Lower lobe of right lung (tissue), 2 donors: ENCODE data around the gene BTBD16. TPM values are rescaled to one million over a fixed set of nuclear protein-coding genes. Genes with fewer than 3 reads are reported as not detected.
A peak's percentile ranks its signal among the peaks of the same experiment; 100 is the strongest.

ENCODE experiments used
- ATAC-seq, 2 donors: fragments of 200-7000 bp; cut with Tn5 transposase; one replicate each; pipeline ENCODE4 v1.9.1; 2020 to 2022; ENCODE audit warnings: mild to moderate bottlenecking in 2 of 2, moderate library complexity in 2 of 2
- DNase-seq: peaks from one replicate; pipeline ENCODE4 v3.0.0-alpha.2; 2020
- H3K27ac ChIP-seq: fragments of 200-600 bp; one replicate; pipeline ENCODE4 v1.8.0; 2022
- H3K27me3 ChIP-seq: fragments of 200-600 bp; one replicate; pipeline ENCODE4 v1.8.0; 2022; ENCODE audit warnings: low read depth
- H3K36me3 ChIP-seq: fragments of 200-600 bp; one replicate; pipeline ENCODE4 v1.8.0; 2022; ENCODE audit warnings: mild to moderate bottlenecking
- H3K4me1 ChIP-seq: fragments of 200-600 bp; one replicate; pipeline ENCODE4 v1.8.0; 2022
- H3K4me3 ChIP-seq: fragments of 200-600 bp; one replicate; pipeline ENCODE4 v1.8.0; 2022; ENCODE audit warnings: mild to moderate bottlenecking
- H3K9me3 ChIP-seq: fragments of 200-600 bp; one replicate; pipeline ENCODE4 v1.8.0; 2022
- CTCF ChIP-seq: fragments of 200-600 bp; IDR thresholded peaks from one replicate; pipeline ENCODE4 v1.8.0; 2022; ENCODE audit warnings: antibody characterized with exemption, mild to moderate bottlenecking
- intact Hi-C: fragments of 100-400 bp; cut with DNase I; formaldehyde crosslinking; loops from one replicate; pipeline ENCODE4 v1.11.0; 2022
- total RNA-seq: library from RNA; stranded (reverse); fragmentation: NEBNext Ultra II Directional; extraction: Animal tissue kit (Norgen Biotek cat#: 25700); gene quantifications from one replicate; pipeline ENCODE4 v1.2.1, GENCODE V29; 2021
- donor health status: DM: no; HTN: yes; CAD: no; lungs with severe emphysema.

BTBD16 gene
- total RNA-seq, 1 donor from 2014 or later: 0.62 TPM

- Histone ChIP-seq H3K27me3 (no peaks in the 10 kb centered on the region), H3K4me1 (peaks cover 5% of the 10 kb centered on the region), H3K27ac (peak overlapping the region; percentile 56), H3K9me3 (no peaks in the 10 kb centered on the region), H3K4me3 (no peak overlapping the region), H3K36me3 (peaks cover 13% of the 10 kb centered on the region)
- DNase-seq (peak; percentile 60), ATAC-seq (peak; percentile 73 to 85)
- TF ChIP-seq CTCF: peak; percentile 93
- intact Hi-C loops: no loop called here
Observed at GRCh38 chr10:122267849-122268737, 3.0 kb upstream of the BTBD16 start.

GRCh38 chr10:122269059-122269687 is 1.9 kb upstream of the BTBD16 start:
- DNase-seq (peak; percentile 72), ATAC-seq (peak; percentile 78 to 83)
- intact Hi-C loops: no loop called here

GRCh38 chr10:122273966-122274545 is 3.0 kb downstream of the BTBD16 start:
- Histone ChIP-seq H3K9me3 (no peaks in the 10 kb centered on the region), H3K4me3 (no peak overlapping the region), H3K36me3 (no peaks in the 10 kb centered on the region), H3K4me1 (no peaks in the 10 kb centered on the region), H3K27ac (no peak overlapping the region), H3K27me3 (no peaks in the 10 kb centered on the region)
- ATAC-seq: no peak
- no peak for TF ChIP-seq CTCF
- DNase-seq: no peak
- intact Hi-C loops: no loop called here

More at GRCh38 chr10:122269059-122269687, 1.9 kb upstream of the BTBD16 start:
- H3K27ac ChIP-seq: peak overlapping the region; percentile 56
- H3K4me1 ChIP-seq: peaks cover 5% of the 10 kb centered on the region
- no peak overlapping the region for H3K4me3 ChIP-seq
- no peaks in the 10 kb centered on the region for H3K9me3 ChIP-seq
- H3K27me3 ChIP-seq: no peaks in the 10 kb centered on the region
- TF ChIP-seq CTCF: no peak
- peaks cover 13% of the 10 kb centered on the region for H3K36me3 ChIP-seq

GRCh38 chr10:122276611-122277208 is 5.6 kb downstream of the BTBD16 start:
- no peaks in the 10 kb centered on the region for H3K27me3 ChIP-seq
- no peak for ATAC-seq
- H3K36me3 ChIP-seq: no peaks in the 10 kb centered on the region
- H3K9me3 ChIP-seq: no peaks in the 10 kb centered on the region
- intact Hi-C loops: no loop called here
- no peaks in the 10 kb centered on the region for H3K4me1 ChIP-seq
- no peak overlapping the region for H3K27ac ChIP-seq
- no peak for DNase-seq
- no peak for TF ChIP-seq CTCF
- H3K4me3 ChIP-seq: no peak overlapping the region

- Histone ChIP-seq H3K27me3 (no peaks in the 10 kb centered on the region), H3K27ac (no peak overlapping the region), H3K4me1 (no peaks in the 10 kb centered on the region), H3K36me3 (no peaks in the 10 kb centered on the region), H3K9me3 (no peaks in the 10 kb centered on the region), H3K4me3 (no peak overlapping the region)
- intact Hi-C loops: no loop called here
- DNase-seq (no peak), ATAC-seq (no peak)
- TF ChIP-seq CTCF: no peak
Observed at GRCh38 chr10:122277526-122278136, 6.5 kb downstream of the BTBD16 start.
